ENCODE measurements around the gene OCEL1.

The OCEL1 gene

DNA sequence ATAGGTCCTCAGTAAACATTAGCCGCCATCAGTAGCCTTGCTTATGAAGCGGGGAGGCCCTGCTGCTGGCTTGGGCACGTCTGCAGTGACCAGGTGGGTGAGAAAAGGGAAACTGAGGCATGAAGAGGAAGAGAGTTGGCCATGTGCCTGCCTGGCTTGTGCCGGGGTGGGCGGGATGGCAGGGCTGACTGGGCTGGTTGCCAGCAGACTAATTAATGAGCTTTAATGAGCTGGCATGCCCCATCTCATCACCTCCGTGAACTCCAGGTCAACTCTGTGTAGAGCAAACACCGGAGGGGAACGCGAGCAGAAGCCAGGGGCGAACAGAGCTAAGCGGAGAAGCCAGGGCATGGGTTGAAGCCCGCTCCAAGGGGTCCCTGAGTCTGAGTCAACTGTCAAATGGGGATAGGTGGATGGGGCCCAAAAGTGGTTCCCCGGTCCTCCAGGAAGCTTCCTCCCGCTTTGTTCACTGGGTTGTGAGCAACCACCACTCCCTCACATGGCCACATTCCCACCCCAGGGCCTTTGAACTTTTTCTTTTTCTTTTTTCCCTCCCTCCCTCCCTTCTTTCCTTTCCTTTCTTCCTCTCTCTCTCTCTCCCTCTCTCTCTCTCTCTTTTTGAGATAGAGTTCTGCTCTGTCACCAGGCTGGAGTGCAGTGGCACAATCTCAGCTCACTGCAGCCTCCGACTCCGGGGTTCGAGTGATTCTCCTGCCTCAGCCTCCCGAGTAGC, 11.0 kb downstream of the OCEL1 start:
- in situ Hi-C loops (cut with HindIII; ENCODE audit: low pct_unique_long_range_greater_than_20kb, low sequenced_read_pairs), result no loop called here
- DNase-seq (ENCODE audit: low read depth in 1 of 2, low spot score in 1 of 2), result no peak
- TF ChIP-seq JUND (IDR thresholded peaks at IDR 0.05; ENCODE audit: low read depth), result no peak

DNA sequence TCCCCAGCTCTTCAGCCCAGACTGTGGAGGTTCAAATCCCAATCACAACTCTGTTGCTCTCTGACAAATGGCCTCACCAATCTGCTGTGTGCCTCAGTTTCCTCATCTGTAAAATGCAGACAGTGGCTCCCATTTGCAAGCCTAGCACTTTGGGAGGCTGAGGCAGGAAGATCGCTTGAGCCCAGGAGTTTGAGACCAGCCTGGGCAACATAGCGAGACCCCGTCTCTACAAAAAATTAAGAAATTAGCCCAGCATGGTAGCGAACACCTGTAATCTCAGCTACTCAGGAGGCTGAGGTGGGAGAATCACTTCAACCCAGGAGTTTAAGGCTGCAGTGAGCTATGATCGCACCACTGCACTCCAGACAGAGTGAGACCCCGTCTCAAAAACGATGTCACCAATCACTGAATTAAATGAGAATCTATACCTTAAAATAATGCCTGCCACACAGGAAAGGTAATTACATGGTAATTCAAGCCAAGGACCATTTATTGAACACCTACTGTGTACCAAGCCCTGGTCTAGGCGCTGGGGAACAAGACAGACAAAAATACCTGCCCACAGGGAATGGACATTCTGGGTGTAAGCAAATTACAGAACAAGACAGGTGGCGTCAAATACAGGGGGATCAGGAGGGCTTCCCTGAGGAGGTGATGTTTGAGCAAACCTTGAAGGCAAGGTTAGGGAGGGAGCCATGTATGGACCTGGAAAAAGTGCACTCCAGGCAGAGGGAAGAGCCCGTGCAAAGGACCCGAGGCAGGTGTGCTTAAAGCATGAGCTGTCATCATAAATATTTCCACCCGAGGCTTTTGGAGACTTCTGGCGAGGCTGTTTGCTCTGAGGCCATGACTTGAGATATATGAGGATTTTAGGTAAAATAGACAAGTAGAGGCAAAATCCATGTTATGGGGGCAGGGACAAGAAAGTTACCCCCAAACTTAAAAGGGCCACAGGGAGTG, 12.0 kb downstream of the OCEL1 start:
- DNase-seq (ENCODE audit: low read depth in 1 of 2, low spot score in 1 of 2), result no peak
- no peak for TF ChIP-seq JUND (IDR thresholded peaks at IDR 0.05; ENCODE audit: low read depth)
- in situ Hi-C loops (cut with HindIII; ENCODE audit: low pct_unique_long_range_greater_than_20kb, low sequenced_read_pairs), result no loop called here

DNA sequence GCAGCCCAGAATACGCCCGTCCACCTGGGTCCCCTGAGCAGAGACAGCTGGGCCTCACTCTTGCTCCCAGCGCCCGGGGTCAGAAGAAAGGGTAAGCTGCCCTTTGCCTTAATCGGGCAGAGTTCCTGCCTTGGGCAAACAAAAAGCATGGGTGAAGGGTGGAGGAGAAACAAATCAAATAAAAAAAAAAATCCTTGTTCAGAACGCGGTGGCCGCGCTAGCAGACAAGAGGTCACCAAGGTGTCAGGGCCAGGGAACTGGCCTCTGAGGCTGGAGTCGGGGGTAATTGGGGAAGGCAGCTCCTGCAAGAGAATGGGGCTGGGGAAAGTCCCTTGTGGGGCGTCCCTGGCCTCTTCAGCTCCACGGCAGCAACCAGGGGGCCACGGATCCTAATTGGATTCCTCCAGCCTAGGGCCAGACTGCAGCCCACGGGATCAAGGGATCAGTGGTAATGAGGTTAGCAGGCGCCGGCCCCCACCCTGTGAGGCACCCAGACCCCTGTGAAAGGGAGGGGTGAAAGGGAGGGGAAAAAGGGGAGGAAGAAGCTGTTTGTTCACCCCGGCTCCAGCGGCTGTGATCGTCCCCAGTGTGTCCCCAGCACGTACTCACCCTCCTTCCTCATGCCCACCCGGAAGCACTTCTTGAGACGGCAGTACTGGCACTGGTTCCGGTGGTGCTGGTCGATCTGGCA, 14.2 kb downstream of the OCEL1 start:
- DNase-seq (ENCODE audit: low read depth in 1 of 2, low spot score in 1 of 2), result no peak
- in situ Hi-C loops (cut with HindIII; ENCODE audit: low pct_unique_long_range_greater_than_20kb, low sequenced_read_pairs), result no loop called here
- TF ChIP-seq JUND (IDR thresholded peaks at IDR 0.05; ENCODE audit: low read depth), result no peak

DNA sequence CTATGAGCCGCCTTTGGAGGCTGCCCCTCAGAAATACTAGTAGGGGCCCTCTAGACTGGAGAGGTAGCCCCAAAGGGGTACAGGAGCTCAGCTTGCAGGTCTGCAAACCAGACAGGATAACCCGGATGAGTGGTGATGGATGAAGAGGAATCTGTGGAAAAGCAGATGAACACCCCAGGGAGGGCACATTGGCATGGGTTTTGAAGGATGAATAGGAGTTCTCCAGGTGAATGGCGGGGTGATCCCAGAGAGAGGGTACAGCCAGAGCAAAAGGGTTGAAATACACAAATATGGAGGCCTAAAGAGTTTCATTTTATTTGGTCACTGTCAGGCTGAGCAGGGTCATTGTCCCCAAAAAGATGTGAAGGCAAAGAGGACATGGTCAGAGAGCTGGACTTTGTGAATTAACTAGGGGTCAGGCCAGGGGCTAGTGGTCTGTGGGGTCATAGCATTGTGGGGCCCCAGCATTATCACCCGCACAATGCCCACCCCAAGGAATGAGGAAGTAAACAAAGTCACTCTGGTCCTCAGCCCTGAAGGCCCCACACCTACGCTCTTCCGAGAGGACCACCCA, 14.9 kb downstream of the OCEL1 start:
- in situ Hi-C loops (cut with HindIII; ENCODE audit: low pct_unique_long_range_greater_than_20kb, low sequenced_read_pairs), result no loop called here
- TF ChIP-seq JUND (IDR thresholded peaks at IDR 0.05; ENCODE audit: low read depth), result no peak

DNA sequence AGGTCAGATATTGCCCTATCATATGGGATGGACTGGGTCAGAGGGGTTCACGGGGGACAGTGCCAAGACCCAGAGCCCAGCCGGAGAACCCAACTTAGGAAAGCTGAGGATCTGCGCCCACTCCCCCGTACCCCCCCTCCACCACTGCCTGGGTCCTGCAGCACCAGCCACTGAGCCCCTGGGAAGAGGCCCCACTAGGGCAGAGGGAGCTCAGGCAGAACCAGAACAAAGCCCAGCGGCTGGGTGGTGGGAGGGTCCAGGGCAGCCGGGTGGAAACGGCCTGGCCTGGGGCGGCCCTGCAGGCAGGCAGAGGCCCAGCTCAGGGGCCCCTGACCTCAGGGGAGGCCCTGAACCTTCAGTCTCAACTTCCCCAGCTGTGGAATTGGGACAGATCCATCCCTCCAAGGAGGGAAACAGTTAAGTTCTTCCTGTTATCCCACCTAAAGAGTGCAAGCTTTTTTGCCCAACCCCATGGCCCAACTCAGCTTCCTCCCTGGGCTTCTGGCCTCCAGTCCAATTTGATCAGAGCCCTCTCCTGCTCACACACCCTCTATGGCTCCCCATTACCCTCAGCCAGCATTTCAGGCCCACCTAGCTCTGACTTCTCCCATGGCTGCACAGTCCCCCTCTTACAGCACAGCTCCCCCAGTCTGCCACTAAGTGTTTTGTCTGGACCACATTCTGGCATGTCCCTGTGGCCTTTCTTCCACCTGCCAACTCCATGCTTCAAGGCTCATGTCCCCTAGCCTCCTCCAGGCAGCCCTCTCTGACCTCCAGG, 16.6 kb downstream of the OCEL1 start:
- TF ChIP-seq JUND (IDR thresholded peaks at IDR 0.05; ENCODE audit: low read depth), result no peak
- in situ Hi-C loops (cut with HindIII; ENCODE audit: low pct_unique_long_range_greater_than_20kb, low sequenced_read_pairs), result no loop called here
- no peak for DNase-seq (ENCODE audit: low read depth in 1 of 2, low spot score in 1 of 2)

More for the DNA sequence above, 14.9 kb downstream of the OCEL1 start:
- DNase-seq (ENCODE audit: low read depth in 1 of 2, low spot score in 1 of 2), result no peak

DNA sequence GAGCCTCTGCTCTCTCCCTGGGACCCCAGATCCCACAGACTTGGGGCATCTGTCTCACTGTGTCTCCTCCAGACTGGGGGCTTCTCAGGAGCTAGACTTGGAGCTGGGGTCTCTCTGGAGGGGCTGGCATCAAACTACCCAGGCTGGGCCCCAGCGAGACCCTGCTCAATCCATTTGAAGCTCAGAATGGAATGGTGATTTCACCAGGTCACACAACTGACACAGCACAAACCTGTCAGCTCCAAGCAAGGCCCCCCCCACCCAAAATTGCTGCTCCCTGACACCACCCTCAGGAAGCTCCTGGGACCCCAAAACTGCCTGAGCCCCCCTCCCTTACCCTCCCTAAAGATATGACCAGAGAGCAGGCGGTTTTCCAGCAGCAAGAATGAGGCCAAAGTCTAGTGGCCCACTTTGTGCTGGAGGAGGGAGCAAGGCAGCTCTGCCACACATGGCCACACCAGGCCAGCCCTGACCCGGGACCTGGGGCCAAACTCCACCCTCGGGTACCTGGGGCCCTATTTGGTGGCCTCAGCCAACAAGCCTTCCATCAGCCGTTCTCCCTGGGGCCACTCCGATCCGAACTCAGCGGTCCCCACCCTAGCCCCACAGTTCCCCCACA, 17.3 kb downstream of the OCEL1 start:
- DNase-seq (ENCODE audit: low read depth in 1 of 2, low spot score in 1 of 2), result no peak
- in situ Hi-C loops (cut with HindIII; ENCODE audit: low pct_unique_long_range_greater_than_20kb, low sequenced_read_pairs), result no loop called here
- no peak for TF ChIP-seq JUND (IDR thresholded peaks at IDR 0.05; ENCODE audit: low read depth)

DNA sequence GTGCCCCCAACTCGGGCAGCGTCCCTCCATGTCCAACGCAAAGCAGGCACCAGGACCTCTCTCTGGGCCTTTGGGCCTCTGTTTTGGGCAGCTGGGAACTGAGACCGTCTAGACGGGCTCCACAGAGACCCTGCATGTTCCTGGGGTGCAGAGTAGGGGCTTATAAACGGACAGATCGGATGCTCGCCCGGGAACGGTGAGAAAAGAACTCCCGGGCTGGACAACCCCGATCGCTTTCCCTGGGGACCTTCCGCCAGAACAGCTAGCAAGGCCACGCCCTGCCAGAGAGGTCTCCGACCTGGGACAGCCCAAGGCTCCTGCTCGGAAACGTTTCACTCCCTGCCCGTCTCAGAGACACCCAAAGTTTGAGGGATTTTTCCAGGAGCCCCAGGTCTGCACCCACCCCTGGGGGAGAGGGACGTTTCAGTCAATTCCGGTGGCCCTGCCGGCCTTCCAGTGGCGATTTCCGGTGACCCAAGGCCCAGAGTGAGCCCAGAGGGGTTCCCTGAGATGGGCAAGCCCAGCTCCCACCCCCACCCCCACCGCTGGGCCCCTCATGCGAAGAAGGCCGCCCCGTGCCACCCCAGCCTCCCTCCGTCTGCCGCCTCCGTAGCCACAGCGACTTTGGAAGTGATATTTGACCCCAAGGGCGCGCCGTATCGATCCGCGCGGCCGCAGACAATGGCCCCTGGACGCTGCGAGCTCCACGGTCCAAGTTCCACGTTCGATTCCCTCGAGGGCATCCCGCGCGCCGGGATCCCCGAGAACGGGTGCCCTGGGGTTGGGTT, 18.0 kb downstream of the OCEL1 start:
- in situ Hi-C loops (cut with HindIII; ENCODE audit: low pct_unique_long_range_greater_than_20kb, low sequenced_read_pairs), result no loop called here

DNA sequence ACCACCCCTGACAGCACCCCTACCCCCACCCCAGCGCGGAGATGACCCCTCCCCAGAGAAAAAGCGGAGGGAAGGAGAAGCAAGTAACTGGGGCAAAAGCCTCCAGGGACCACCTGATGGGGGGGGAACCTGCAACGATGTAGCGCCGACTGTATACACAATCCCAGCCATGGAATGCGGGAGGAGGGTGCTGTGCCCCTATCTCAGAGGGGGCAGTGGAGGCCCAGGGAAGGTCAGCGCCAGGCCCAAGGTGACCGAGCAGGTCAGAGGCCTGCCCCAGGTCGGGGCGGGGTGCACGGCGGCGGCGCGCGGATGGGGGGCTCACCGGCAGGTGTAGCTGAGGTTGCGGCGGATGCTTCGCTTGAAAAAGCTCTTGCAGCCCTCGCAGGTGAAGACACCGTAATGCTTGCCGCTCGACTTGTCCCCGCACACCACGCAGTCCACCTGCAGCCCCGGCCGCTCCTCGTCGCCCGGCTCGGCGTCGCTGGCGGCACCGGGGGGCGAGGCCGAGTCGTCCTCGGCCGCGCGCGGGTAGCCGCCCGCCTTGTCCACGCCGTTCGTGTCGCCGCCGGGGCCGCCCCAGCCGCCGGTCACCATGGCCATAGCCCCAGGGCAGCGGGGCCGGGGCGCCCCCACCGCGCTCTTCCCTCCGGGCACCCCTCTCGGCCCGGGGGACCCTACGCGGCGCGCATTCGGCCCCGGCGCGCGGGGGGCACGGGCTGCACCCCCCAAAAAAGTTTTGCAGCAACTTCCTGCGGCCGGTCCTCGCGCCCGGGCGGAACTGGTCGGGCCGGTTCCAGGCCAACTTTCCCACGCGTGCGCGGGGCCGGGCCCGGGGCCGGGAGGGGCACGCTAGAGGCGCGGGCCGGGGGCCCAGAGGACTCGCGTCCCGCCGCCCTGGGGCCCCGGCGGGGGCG, 18.9 kb downstream of the OCEL1 start:
- TF ChIP-seq JUND (IDR thresholded peaks at IDR 0.05; ENCODE audit: low read depth), result no peak
- in situ Hi-C loops (cut with HindIII; ENCODE audit: low pct_unique_long_range_greater_than_20kb, low sequenced_read_pairs), result no loop called here

More for the DNA sequence above, 18.0 kb downstream of the OCEL1 start:
- DNase-seq (ENCODE audit: low read depth in 1 of 2, low spot score in 1 of 2), result no peak
- TF ChIP-seq JUND (IDR thresholded peaks at IDR 0.05; ENCODE audit: low read depth), result no peak

DNA sequence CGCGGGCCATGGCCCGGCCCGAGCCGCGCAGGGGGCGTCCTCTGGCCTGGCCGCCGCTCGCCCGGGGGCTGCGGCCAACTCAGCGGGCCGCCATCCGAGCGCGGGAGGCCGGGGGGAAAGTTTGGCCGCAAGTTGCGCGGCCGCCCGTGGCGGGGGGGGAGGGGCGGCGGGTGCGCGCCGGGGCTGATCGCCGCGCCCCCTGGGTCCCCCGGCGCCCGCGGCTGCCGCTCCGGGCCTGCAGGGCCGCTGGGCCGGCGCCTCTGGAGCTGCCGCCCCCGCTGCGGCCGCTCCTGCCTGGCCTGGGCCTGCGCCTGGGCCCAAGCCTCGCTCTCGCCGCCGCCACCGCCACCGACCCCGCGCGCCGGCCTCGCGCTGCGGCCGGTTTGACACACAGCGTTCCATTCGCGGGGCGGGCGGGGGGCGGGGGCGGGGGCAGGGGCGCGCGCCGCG, 19.5 kb downstream of the OCEL1 start, which contains the start of gene NR2F6:
TSS of gene NR2F6 (minus strand) at position 385 of the 450 bp plus-strand sequence. CDS start 699 bp downstream, outside the sequence.
- in situ Hi-C loops (cut with HindIII; ENCODE audit: low pct_unique_long_range_greater_than_20kb, low sequenced_read_pairs), result no loop called here
- DNase-seq (ENCODE audit: low read depth in 1 of 2, low spot score in 1 of 2), result no peak
- TF ChIP-seq JUND (IDR thresholded peaks at IDR 0.05; ENCODE audit: low read depth), result no peak

More for the DNA sequence above, 18.9 kb downstream of the OCEL1 start:
- DNase-seq (ENCODE audit: low read depth in 1 of 2, low spot score in 1 of 2), result peak; percentile 56 to 71
